ENCODE results near the gene FAF2.
"Not testable (repeated sequence)": the region's sequence is repeated elsewhere in the genome, so short reads cannot be mapped to it uniquely, and the experiment has no call there.

FAF2 gene

DNA sequence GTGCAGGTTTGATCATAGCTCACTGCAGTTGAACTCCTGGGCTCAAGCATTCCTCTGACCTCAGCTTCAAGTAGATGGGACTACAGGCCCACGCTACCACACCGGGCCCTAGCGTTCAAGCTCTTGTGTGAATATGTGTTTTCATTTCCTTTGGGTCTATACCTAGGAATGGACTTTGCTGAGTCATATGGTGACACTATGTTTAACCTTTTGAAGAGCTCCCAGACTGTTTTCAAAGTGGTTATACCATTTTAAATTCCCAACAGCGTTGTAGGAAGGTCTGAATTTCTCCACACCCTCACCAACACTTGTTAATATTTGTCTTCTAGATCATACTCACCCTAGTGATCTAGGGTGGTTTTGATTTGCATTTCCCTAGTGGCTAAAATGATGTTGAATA, 33.5 kb downstream of the FAF2 start:
- no peaks in the 10 kb centered on the region; the same call in 1 of the 2 replicates for H3F3A ChIP-seq (ENCODE audit: insufficient read depth, low read length)
- no peak overlapping the region for H3K27ac ChIP-seq (ENCODE audit: low read depth, low read length, poor library complexity, severe bottlenecking)
- no peak overlapping the region for H3K4me3 ChIP-seq (ENCODE audit: low read depth, low read length, poor library complexity, severe bottlenecking)
- H3K4me1 ChIP-seq (ENCODE audit: insufficient read depth, low read length, severe bottlenecking): no peaks in the 10 kb centered on the region
- H3K9me2 ChIP-seq (ENCODE audit: low read depth, low read length): no peaks in the 10 kb centered on the region
- H3K9ac ChIP-seq (ENCODE audit: low read length): no peak overlapping the region
- peaks cover 59% of the 10 kb centered on the region for H3K36me3 ChIP-seq (ENCODE audit: insufficient read depth, low read length)
- no peaks in the 10 kb centered on the region for H3K27me3 ChIP-seq (ENCODE audit: insufficient read depth, low read length)
- no peak overlapping the region for H3K4me2 ChIP-seq (ENCODE audit: low read length)
- H4K20me1 ChIP-seq (ENCODE audit: insufficient read depth, low read length): no peaks in the 10 kb centered on the region
- H3K79me2 ChIP-seq (ENCODE audit: insufficient read depth, low read length): no peaks in the 10 kb centered on the region; the same call in 1 of the 2 replicates
- TF ChIP-seq EZH2 (IDR thresholded peaks at IDR 0.05; ENCODE audit: borderline replicate concordance, low read length): no peak
- TF ChIP-seq, protein P1, sequence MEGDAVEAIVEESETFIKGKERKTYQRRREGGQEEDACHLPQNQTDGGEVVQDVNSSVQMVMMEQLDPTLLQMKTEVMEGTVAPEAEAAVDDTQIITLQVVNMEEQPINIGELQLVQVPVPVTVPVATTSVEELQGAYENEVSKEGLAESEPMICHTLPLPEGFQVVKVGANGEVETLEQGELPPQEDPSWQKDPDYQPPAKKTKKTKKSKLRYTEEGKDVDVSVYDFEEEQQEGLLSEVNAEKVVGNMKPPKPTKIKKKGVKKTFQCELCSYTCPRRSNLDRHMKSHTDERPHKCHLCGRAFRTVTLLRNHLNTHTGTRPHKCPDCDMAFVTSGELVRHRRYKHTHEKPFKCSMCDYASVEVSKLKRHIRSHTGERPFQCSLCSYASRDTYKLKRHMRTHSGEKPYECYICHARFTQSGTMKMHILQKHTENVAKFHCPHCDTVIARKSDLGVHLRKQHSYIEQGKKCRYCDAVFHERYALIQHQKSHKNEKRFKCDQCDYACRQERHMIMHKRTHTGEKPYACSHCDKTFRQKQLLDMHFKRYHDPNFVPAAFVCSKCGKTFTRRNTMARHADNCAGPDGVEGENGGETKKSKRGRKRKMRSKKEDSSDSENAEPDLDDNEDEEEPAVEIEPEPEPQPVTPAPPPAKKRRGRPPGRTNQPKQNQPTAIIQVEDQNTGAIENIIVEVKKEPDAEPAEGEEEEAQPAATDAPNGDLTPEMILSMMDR (IDR thresholded peaks at IDR 0.05; ENCODE audit: low read length): no peak
- H2AFZ ChIP-seq (ENCODE audit: low read length): no peak overlapping the region
- H3K9me3 ChIP-seq (ENCODE audit: low read length): no peaks in the 10 kb centered on the region; the same call in 1 of the 2 replicates

DNA sequence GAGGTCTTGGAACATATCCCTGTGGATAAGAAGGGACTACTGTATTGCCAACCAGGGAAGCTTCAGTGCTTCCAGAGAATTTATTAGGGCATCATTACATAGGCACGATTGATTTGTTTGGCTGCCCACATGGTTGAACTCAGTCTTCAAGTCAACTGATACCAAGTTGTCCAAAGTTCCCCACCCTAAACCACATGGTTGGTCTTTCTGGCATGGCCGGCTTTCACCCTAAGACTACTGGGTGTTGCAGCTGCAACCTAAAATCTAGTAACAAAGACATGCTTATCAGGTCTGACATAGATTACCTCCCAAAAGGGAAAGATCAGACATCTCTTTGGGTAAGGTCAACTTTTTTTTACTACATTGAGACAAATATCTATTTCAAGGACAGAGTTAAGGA, 37.0 kb downstream of the FAF2 start:
- H3K4me2 ChIP-seq (ENCODE audit: low read length): no peak overlapping the region
- no peak overlapping the region for H3K4me3 ChIP-seq (ENCODE audit: low read depth, low read length, poor library complexity, severe bottlenecking)
- no peaks in the 10 kb centered on the region for H3K27me3 ChIP-seq (ENCODE audit: insufficient read depth, low read length)
- H3K9me3 ChIP-seq (ENCODE audit: low read length): no peaks in the 10 kb centered on the region; the same call in 1 of the 2 replicates
- H3K27ac ChIP-seq (ENCODE audit: low read depth, low read length, poor library complexity, severe bottlenecking): no peak overlapping the region
- peaks cover 60% of the 10 kb centered on the region for H3K36me3 ChIP-seq (ENCODE audit: insufficient read depth, low read length)
- no peaks in the 10 kb centered on the region; the same call in 1 of the 2 replicates for H3F3A ChIP-seq (ENCODE audit: insufficient read depth, low read length)
- H2AFZ ChIP-seq (ENCODE audit: low read length): no peak overlapping the region
- H3K79me2 ChIP-seq (ENCODE audit: insufficient read depth, low read length): no peaks in the 10 kb centered on the region
- H3K4me1 ChIP-seq (ENCODE audit: insufficient read depth, low read length, severe bottlenecking): no peaks in the 10 kb centered on the region
- no peaks in the 10 kb centered on the region for H3K9me2 ChIP-seq (ENCODE audit: low read depth, low read length)
- no peaks in the 10 kb centered on the region for H4K20me1 ChIP-seq (ENCODE audit: insufficient read depth, low read length)
- H3K9ac ChIP-seq (ENCODE audit: low read length): no peak overlapping the region
- no peak for TF ChIP-seq EZH2 (IDR thresholded peaks at IDR 0.05; ENCODE audit: borderline replicate concordance, low read length)
- TF ChIP-seq, protein P1 (IDR thresholded peaks at IDR 0.05; ENCODE audit: low read length): no peak

DNA sequence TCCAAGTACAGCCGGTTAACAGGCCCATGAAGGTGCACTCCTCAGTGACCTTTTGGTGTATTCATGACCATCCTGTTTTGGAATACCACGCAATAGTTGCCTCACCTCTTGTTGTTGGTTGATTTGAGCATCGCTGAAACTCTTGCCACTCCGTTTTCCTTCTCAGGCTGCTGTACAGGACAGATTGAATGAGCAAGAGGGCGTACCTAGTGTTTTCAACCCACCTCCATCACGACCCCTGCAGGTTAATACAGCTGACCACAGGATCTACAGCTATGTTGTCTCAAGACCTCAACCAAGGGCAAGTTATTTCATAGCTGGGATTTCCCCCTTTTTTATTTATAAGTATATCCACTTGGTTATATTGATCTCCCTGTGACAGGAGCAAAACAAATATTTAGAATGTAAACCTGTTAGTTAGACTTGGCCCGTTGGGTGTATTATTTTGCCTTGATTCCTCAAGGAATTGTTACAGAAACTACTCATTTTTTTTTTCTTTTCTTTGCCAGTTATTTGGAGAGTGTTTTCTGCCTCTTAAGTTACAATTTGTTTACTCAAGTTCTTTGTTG, 38.1 kb downstream of the FAF2 start:
- Histone ChIP-seq H3K4me3 (ENCODE audit: low read depth, low read length, poor library complexity, severe bottlenecking) (no peak overlapping the region), H3K36me3 (ENCODE audit: insufficient read depth, low read length) (peaks cover 67% of the 10 kb centered on the region), H3K27ac (ENCODE audit: low read depth, low read length, poor library complexity, severe bottlenecking) (no peak overlapping the region), H3K27me3 (ENCODE audit: insufficient read depth, low read length) (no peaks in the 10 kb centered on the region), H3K79me2 (ENCODE audit: insufficient read depth, low read length) (no peaks in the 10 kb centered on the region), H3K9me2 (ENCODE audit: low read depth, low read length) (no peaks in the 10 kb centered on the region), H3K9me3 (ENCODE audit: low read length) (no peaks in the 10 kb centered on the region; the same call in 1 of the 2 replicates), H3F3A (ENCODE audit: insufficient read depth, low read length) (no peaks in the 10 kb centered on the region; the same call in 1 of the 2 replicates), H3K4me1 (ENCODE audit: insufficient read depth, low read length, severe bottlenecking) (no peaks in the 10 kb centered on the region), H4K20me1 (ENCODE audit: insufficient read depth, low read length) (no peaks in the 10 kb centered on the region), H3K4me2 (ENCODE audit: low read length) (no peak overlapping the region), H2AFZ (ENCODE audit: low read length) (no peak overlapping the region), H3K9ac (ENCODE audit: low read length) (no peak overlapping the region)
- no peak for TF ChIP-seq EZH2 (IDR thresholded peaks at IDR 0.05; ENCODE audit: borderline replicate concordance, low read length)
- TF ChIP-seq, protein P1 (IDR thresholded peaks at IDR 0.05; ENCODE audit: low read length): no peak

DNA sequence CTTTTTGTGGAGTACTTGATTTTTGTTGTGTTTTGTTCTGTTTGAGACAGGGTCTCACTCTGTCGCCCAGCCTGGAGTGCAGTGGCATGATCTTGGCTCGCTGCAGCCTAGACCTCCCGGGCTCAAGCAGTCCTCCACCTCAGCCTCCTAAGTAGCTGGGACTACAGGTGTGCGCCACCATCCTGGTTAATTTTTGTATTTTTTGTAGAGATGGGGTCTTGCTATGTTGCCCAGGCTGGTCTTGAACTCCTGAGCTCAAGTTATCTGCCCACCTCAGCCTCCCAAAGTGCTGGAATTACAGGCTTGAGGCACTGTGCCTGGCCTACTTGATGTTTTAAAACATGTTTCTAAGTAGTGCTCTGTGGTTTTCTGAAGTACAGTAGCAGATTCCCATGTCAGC, 39.0 kb downstream of the FAF2 start:
- not testable (repeated sequence) for H3K4me3 ChIP-seq (ENCODE audit: low read depth, low read length, poor library complexity, severe bottlenecking); H2AFZ ChIP-seq (ENCODE audit: low read length); H3K27ac ChIP-seq (ENCODE audit: low read depth, low read length, poor library complexity, severe bottlenecking); H4K20me1 ChIP-seq (ENCODE audit: insufficient read depth, low read length); H3F3A ChIP-seq (ENCODE audit: insufficient read depth, low read length); H3K4me2 ChIP-seq (ENCODE audit: low read length); H3K9me2 ChIP-seq (ENCODE audit: low read depth, low read length); H3K79me2 ChIP-seq (ENCODE audit: insufficient read depth, low read length); H3K9ac ChIP-seq (ENCODE audit: low read length); H3K4me1 ChIP-seq (ENCODE audit: insufficient read depth, low read length, severe bottlenecking); H3K9me3 ChIP-seq (ENCODE audit: low read length); H3K27me3 ChIP-seq (ENCODE audit: insufficient read depth, low read length)
- H3K36me3 ChIP-seq (ENCODE audit: insufficient read depth, low read length): peaks cover 67% of the 10 kb centered on the region

All from OCI-LY1 (cell line).